Mammary epithelial cell (primary cell): ENCODE data around the gene ZFX.

ENCODE experiments used
- EZH2 ChIP-seq: IDR thresholded peaks from 2 replicates; pipeline ENCODE4 v1.6.1; 2012; ENCODE audit warnings: low read length, inconsistent platforms, borderline replicate concordance
- TF ChIP-seq, protein P1 (sequence below), 2 donors: IDR thresholded peaks in 1 of 2; conservative IDR thresholded peaks in 1 of 2; 2 replicates each; pipeline ENCODE4 v1.5.1; 2011 to 2012; ENCODE audit warnings: inconsistent platforms in 2 of 2, low read length in 2 of 2, mild to moderate bottlenecking in 2 of 2, control low read depth in 1 of 2, low read depth in 1 of 2; ENCODE audit not compliant: insufficient read depth in 1 of 2; ENCODE audit errors: extremely low read depth in 1 of 2

GRCh38 chrX:24228596-24228995 lies 79.1 kb downstream of the ZFX start:
- TF ChIP-seq, protein P1, sequence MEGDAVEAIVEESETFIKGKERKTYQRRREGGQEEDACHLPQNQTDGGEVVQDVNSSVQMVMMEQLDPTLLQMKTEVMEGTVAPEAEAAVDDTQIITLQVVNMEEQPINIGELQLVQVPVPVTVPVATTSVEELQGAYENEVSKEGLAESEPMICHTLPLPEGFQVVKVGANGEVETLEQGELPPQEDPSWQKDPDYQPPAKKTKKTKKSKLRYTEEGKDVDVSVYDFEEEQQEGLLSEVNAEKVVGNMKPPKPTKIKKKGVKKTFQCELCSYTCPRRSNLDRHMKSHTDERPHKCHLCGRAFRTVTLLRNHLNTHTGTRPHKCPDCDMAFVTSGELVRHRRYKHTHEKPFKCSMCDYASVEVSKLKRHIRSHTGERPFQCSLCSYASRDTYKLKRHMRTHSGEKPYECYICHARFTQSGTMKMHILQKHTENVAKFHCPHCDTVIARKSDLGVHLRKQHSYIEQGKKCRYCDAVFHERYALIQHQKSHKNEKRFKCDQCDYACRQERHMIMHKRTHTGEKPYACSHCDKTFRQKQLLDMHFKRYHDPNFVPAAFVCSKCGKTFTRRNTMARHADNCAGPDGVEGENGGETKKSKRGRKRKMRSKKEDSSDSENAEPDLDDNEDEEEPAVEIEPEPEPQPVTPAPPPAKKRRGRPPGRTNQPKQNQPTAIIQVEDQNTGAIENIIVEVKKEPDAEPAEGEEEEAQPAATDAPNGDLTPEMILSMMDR (conservative IDR thresholded peaks at IDR 0.05 in 1 of 2, IDR thresholded peaks at IDR 0.05 in 1 of 2; ENCODE audit: extremely low read depth in 1 of 2, insufficient read depth in 1 of 2, low read depth in 1 of 2, low read length in 2 of 2), result no peak
- TF ChIP-seq EZH2, result no peak
